NOMO-1 treated with DMSO at 0.1 percent for 48 hours (cell line): ENCODE results near the gene GTPBP1.

Experiments
- DNase-seq: peaks from one replicate; lab custom pipeline; 2025; ENCODE audit not compliant: unreplicated experiment; lab: John Stamatoyannopoulos, UW

The GTPBP1 gene

GRCh38 chr22:38700789-38701628 lies 4.7 kb upstream of the GTPBP1 start, which contains the start of gene JOSD1:
Gene JOSD1, minus strand, starts transcription at chr22:38700943. Its CDS starts 956 bp downstream, at chr22:38699987.
- peak; percentile 72 for DNase-seq

- DNase-seq = no peak
These were observed 1.0 kb upstream of the GTPBP1 start for GRCh38 chr22:38704654-38705234.

DNA sequence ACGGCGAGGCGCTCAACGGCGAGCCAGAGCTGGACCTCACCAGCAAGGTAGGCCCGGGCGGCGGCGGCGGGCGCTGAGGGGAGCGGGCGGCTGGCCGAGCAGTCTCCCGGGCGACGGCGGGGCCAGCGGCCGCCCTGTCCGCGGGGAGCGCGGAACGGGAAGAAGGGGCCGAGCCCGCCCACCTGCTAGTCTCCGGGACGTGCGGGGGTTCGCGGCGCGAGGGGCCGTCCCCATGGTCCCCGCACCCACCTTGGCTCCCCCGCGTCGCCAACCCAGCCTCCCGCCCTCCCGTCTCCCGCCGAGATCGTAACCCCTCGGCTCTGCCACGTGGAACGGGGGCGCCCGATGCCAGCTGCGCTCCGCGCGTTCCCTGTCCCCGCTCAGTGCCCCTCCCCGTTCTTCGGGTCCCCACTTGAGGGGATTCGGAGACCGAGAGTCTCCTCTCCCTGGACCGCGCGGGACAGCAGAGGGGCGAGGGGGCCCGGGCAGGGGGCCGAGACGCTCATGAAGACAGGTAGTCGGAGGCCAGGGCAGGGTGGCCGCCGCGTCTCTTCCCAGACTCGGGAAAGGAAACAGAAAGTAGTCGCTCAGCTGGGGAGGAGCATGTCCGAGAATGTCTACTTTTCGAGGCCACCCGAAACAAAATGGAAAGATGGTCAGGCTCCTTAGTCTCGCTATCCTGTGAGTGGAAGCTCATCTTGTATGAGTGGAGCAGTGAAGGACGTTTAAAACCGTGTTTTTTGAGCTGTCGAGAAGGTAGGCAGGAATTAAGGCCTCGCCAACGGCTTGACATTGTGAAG lies 557 bp downstream of the GTPBP1 start:
- DNase-seq = peak; percentile 25

DNA sequence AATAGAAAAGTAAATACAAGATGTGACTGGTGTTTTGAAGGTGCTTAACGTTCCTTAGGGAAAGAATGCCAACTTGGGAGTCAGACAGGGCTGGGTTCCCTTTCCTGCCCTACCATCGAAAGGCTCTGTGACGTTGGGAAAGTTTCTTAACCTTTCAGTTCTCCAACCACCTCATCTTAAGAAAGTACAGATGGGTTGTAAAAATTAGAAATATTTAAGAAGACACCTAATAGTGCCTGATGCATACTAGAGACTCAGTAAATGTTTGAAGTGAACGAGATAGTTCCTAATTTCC lies 1.1 kb downstream of the GTPBP1 start:
- DNase-seq = no peak

GRCh38 chr22:38707346-38707745 lies 1.6 kb downstream of the GTPBP1 start:
- DNase-seq = no peak

DNA sequence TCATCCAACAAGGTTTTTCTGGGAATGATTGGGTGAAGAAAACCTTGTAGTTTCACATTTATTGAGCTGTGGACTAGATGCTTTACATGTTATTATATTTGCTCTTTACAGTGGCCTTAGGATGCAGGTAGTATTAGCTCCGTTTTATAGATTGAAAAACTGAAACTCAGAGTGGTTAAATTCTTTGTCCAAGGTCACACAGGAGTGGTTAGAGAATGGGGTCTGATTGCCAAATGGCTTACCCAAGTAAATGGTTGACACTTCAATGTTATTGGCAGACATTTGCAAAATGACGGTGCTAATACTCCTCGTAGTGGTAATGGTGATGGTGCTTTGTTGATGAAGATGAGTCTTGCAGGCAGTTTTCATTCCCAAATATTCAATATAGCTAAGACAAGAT lies 2.2 kb downstream of the GTPBP1 start:
- no peak for DNase-seq

DNA sequence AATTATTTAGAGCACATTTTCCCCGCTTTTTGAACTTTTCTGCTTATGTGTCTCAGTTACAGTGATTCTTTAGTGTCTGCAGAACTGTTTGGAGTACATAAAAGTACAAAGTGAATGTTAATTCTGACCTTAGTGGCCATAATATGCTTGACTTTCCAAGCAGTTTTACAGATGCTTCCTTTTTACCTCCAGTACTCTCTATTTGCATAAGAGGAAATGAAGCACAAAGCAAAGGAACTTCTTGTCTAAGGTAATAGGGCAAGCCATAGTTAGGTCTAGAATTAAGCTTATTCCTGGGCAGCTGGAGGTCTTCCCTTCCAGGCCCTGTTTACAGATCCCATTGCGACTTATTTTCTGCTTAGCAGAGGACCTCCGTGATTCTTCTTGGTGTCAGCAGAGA lies 3.6 kb downstream of the GTPBP1 start:
- DNase-seq = no peak

- DNase-seq = no peak
These were observed 4.6 kb downstream of the GTPBP1 start for GRCh38 chr22:38710351-38710750.

DNA sequence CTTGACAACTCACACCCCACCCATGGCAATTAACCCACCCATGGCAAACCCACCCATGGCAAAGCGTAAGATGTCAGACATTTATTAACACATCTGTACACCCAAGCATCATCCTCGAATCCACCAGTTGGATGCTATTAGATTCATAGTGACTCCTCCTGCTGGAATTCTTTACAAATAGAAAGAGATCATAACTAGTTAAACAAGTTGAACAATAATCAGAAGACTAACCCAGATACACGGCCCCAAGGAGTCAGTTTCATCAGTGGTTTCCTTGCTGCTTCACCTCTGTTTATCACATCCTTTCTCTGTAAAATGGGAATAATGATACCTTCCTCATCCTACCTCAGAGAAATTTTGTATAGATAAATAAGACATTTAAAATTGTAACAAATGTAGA lies 5.1 kb downstream of the GTPBP1 start:
- DNase-seq = no peak

- DNase-seq = no peak
These were observed 6.9 kb downstream of the GTPBP1 start for GRCh38 chr22:38712486-38713207.

DNA sequence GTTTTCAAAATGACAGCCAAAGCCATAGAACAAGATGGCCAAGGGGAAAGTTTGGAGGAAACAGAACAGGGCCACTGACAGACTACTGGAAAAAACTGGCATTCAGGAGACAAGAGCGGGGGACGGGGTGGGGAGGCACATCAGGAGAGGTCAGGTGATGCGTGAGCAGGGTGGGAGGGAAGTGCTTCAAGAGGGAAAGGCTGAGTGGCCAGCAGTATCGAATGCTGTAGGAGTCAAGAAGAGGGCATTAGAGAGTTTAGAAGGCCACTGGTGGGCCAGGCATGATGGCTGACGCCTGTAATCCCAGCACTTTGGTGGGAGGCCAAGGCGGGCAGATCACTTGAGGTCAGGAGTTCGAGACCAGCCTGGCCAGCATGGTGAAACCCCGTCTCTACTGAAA lies 8.2 kb downstream of the GTPBP1 start:
- DNase-seq = no peak

GRCh38 chr22:38715176-38715764 lies 9.5 kb downstream of the GTPBP1 start:
- no peak for DNase-seq

- no peak for DNase-seq
These were observed 10.1 kb downstream of the GTPBP1 start for GRCh38 chr22:38715852-38716251.

- DNase-seq = no peak
These were observed 10.5 kb downstream of the GTPBP1 start for GRCh38 chr22:38716271-38716670.

DNA sequence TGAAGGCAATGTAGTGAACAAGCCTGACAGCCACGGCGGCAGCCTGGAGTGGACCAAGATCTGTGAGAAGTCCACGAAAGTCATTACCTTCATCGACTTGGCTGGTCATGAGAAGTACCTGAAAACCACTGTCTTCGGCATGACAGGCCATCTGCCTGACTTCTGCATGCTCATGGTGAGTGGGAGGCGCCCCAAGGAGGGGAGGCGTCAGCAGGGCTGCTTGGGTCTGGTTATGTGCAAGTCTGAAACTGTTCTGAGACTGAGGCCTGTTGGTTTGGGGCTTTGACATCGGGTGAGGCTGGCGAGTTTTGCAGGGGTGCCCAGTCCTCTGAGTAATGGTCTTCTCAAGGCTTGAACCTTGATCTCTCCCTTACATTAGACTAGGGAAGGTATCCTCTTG lies 11.1 kb downstream of the GTPBP1 start:
- DNase-seq = no peak

- DNase-seq = no peak
These were observed 11.5 kb downstream of the GTPBP1 start for GRCh38 chr22:38717244-38717643.

DNA sequence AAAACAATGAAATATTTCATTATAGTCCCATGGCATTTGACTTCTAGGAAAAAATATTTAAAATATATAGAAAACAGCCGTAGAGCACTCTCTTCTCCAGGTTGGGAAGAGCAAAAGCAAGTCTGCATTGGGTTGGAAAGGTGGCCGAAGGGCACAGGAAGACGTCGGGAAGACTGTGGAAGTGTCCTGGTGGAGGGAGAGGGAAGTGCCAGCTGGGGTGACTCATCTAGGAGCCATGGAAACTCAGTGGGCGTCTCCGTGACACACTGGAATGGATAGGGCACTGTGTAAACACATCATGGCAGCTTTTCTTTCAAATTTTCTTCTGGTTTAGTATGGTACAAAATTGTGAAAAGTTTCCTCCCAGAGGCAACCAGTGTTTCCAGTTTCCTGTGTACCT lies 12.7 kb downstream of the GTPBP1 start:
- DNase-seq = no peak

DNA sequence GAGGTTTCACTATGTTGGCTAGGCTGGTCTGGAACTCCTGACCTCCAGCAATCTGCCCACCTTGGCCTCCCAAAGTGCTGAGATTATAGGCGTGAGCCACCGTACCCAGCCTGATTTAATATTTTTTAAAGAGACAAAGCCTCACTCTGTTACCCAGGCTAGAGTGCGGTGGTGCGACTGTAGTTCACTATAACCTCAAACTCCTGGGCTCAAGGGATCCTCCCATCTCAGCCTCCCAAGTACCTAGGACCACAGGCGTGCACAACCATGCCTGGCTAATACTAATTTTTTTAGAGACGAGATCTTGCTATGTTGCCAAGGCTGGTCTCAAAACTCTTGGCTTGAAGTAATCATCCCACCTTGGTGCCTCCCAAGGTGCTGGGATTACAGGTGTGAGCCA lies 13.5 kb downstream of the GTPBP1 start:
- no peak for DNase-seq

- no peak for DNase-seq
These were observed 14.6 kb downstream of the GTPBP1 start for GRCh38 chr22:38720350-38720749.

- no peak for DNase-seq
These were observed 15.8 kb downstream of the GTPBP1 start for GRCh38 chr22:38721551-38721950.

- no peak for DNase-seq
These were observed 18.4 kb downstream of the GTPBP1 start for GRCh38 chr22:38724176-38724575.
